Measurements from ENCODE around the gene DPM2.

DPM2 gene

DNA sequence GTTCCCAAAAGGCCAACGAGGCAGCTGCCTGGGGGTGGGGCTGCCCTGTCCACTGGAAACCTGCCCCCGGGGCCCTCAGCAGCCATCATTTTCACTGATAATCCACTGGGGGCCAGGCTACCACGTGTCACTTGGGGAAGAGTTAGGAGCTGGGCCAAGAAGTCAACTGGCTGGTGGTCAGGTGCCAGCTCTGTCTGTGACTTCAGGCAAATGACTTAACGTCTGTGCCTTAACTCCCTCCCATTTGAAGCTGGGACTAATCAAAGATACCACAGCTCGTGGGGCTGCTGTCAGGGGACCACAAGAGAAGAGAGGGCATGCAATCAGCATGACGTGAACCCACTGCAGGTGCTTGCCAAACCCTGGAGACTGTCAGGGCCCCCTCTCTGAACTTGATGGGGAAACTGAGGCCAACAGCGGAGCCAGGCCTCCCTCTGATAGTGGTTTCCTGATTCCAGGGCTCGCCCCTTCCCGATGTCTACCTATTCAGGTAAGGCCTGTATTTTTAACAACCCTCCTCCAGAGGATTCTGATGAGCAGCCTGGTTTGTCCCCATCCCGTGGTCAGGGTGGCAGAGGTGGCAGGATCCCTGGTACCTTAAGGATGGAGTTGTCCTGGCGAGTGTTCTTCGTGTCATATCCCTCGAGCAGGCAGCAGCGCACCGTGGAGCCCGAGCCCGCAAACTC lies 12.3 kb upstream of the DPM2 start:
- no peaks in the 10 kb centered on the region for H3K27me3 ChIP-seq (ENCODE audit: insufficient read depth, poor library complexity, severe bottlenecking)
- H3K4me3 ChIP-seq (replicated peaks; ENCODE audit: insufficient read depth, low read length), result no peak overlapping the region
- TF ChIP-seq POLR2AphosphoS5 (IDR thresholded peaks at IDR 0.05; ENCODE audit: low read depth), result no peak
- TF ChIP-seq, protein P1, sequence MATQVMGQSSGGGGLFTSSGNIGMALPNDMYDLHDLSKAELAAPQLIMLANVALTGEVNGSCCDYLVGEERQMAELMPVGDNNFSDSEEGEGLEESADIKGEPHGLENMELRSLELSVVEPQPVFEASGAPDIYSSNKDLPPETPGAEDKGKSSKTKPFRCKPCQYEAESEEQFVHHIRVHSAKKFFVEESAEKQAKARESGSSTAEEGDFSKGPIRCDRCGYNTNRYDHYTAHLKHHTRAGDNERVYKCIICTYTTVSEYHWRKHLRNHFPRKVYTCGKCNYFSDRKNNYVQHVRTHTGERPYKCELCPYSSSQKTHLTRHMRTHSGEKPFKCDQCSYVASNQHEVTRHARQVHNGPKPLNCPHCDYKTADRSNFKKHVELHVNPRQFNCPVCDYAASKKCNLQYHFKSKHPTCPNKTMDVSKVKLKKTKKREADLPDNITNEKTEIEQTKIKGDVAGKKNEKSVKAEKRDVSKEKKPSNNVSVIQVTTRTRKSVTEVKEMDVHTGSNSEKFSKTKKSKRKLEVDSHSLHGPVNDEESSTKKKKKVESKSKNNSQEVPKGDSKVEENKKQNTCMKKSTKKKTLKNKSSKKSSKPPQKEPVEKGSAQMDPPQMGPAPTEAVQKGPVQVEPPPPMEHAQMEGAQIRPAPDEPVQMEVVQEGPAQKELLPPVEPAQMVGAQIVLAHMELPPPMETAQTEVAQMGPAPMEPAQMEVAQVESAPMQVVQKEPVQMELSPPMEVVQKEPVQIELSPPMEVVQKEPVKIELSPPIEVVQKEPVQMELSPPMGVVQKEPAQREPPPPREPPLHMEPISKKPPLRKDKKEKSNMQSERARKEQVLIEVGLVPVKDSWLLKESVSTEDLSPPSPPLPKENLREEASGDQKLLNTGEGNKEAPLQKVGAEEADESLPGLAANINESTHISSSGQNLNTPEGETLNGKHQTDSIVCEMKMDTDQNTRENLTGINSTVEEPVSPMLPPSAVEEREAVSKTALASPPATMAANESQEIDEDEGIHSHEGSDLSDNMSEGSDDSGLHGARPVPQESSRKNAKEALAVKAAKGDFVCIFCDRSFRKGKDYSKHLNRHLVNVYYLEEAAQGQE (IDR thresholded peaks at IDR 0.05; ENCODE audit: insufficient replicate concordance, low read depth), result no peak
- no peak for TF ChIP-seq GABPA (IDR thresholded peaks at IDR 0.05; ENCODE audit: low read depth)
- TF ChIP-seq SPI1 (IDR thresholded peaks at IDR 0.05; ENCODE audit: borderline replicate concordance, low read depth), result no peak
- TF ChIP-seq, protein P2, sequence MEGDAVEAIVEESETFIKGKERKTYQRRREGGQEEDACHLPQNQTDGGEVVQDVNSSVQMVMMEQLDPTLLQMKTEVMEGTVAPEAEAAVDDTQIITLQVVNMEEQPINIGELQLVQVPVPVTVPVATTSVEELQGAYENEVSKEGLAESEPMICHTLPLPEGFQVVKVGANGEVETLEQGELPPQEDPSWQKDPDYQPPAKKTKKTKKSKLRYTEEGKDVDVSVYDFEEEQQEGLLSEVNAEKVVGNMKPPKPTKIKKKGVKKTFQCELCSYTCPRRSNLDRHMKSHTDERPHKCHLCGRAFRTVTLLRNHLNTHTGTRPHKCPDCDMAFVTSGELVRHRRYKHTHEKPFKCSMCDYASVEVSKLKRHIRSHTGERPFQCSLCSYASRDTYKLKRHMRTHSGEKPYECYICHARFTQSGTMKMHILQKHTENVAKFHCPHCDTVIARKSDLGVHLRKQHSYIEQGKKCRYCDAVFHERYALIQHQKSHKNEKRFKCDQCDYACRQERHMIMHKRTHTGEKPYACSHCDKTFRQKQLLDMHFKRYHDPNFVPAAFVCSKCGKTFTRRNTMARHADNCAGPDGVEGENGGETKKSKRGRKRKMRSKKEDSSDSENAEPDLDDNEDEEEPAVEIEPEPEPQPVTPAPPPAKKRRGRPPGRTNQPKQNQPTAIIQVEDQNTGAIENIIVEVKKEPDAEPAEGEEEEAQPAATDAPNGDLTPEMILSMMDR (IDR thresholded peaks at IDR 0.05; ENCODE audit: insufficient read depth, low read length), result no peak
- DNase-seq (ENCODE audit: low read depth in 1 of 2, low spot score in 1 of 2), result no peak
- no peak overlapping the region for H3K27ac ChIP-seq (replicated peaks)

DNA sequence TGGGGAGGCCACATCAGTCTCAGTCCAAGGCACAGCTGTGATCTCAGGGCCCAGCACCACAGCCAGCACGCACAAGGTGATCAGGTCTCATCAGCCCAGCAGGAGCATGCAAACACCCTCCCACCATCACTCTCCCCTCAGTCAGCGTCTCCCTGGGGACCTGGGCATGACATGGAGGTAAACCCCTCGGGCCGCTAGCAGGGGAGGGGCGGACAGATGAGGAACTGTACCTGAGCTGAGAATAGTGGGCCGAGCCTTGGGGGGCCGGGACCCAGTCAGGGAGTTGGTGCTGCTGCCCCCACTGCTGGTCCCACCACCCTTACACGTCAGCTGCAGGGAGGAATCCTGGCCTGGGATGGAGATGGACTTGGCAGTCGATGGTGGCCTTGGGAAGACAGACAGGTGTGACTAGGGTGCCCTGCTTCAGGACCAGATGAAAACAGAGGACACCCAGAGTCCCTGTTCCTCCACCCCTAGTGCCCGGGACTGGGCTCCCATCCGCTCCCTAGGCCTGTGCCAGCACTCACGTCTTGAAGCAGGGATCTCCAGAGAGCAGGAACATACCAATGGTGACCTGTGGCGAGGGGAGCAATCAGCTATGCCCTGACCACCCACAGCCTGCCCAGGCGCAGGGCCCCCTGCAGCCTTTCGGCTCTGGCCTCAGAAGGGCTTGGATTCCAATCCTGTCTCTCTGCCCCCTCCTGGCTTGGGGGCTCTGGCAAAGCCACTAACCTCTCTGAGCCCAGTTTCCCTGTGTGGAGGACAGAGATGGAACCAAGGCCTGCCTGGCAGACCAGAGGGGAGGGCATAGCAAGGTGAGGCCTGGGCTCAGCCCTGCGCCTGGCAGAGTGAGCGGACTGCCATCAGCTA lies 10.4 kb upstream of the DPM2 start:
- Histone ChIP-seq H3K4me3 (replicated peaks; ENCODE audit: insufficient read depth, low read length) (no peak overlapping the region), H3K27ac (replicated peaks) (no peak overlapping the region), H3K27me3 (ENCODE audit: insufficient read depth, poor library complexity, severe bottlenecking) (no peaks in the 10 kb centered on the region)
- no peak for DNase-seq (ENCODE audit: low read depth in 1 of 2, low spot score in 1 of 2)
- TF ChIP-seq, protein P2 (IDR thresholded peaks at IDR 0.05; ENCODE audit: insufficient read depth, low read length), result no peak
- TF ChIP-seq GABPA (IDR thresholded peaks at IDR 0.05; ENCODE audit: low read depth) (no peak), POLR2AphosphoS5 (IDR thresholded peaks at IDR 0.05; ENCODE audit: low read depth) (no peak), SPI1 (IDR thresholded peaks at IDR 0.05; ENCODE audit: borderline replicate concordance, low read depth) (no peak)
- TF ChIP-seq, protein P1 (IDR thresholded peaks at IDR 0.05; ENCODE audit: insufficient replicate concordance, low read depth), result no peak

DNA sequence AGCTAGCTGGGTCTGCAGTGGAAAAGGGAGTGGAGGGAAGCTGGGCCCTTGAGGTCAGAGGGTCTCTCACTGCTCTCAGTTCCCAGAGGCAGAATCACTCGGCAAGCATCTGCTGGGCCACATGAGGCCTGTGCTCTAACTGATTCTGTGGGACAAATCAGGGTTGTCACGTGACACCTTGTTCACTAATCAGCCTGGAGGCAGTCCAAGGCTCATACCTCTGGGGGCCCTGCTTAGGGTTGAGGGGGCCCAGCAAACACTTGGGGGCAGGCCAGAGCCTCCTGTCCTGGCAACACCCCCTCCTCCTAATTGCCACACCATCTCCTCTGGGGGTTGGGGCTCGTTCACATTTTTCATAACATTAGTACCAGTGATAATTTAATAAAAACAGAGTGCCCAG lies 9.1 kb upstream of the DPM2 start:
- TF ChIP-seq, protein P1 (IDR thresholded peaks at IDR 0.05; ENCODE audit: insufficient replicate concordance, low read depth), result no peak
- TF ChIP-seq, protein P2 (IDR thresholded peaks at IDR 0.05; ENCODE audit: insufficient read depth, low read length), result no peak
- TF ChIP-seq SPI1 (IDR thresholded peaks at IDR 0.05; ENCODE audit: borderline replicate concordance, low read depth), result no peak
- TF ChIP-seq POLR2AphosphoS5 (IDR thresholded peaks at IDR 0.05; ENCODE audit: low read depth), result no peak
- no peak for TF ChIP-seq GABPA (IDR thresholded peaks at IDR 0.05; ENCODE audit: low read depth)
- H3K27me3 ChIP-seq (ENCODE audit: insufficient read depth, poor library complexity, severe bottlenecking), result no peaks in the 10 kb centered on the region
- DNase-seq (ENCODE audit: low read depth in 1 of 2, low spot score in 1 of 2), result no peak
- no peak overlapping the region for H3K4me3 ChIP-seq (replicated peaks; ENCODE audit: insufficient read depth, low read length)
- H3K27ac ChIP-seq (replicated peaks), result no peak overlapping the region
